GM12872 (cell line): ENCODE data around the gene CD207.

Source experiments
- TF ChIP-seq, protein P1 (sequence below): IDR thresholded peaks from 3 replicates; pipeline ENCODE4 v1.5.1; 2011; ENCODE audit warnings: low read depth, mild to moderate bottlenecking, low read length, moderate library complexity; ENCODE audit not compliant: insufficient read depth

Gene CD207

DNA sequence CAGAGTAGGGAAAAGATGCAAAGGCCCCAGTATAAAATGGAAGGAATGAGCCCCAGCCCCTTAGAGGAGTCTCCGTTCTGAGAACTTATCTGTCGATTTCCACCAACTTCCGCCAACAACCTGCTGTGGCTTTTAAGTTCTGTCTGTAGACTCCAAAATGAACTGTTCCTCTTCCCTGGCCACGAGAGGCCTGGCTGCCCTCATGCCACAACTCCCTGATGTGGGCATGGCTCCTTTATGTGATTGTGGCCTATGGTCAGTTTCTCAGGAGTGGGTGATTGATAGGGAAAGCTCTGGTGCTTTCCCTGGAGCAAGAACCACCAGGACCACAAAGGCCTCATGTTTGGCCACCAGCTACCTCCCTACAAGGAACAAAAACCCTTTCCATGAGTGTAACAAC lies 18.8 kb upstream of the CD207 start:
- TF ChIP-seq, protein P1, sequence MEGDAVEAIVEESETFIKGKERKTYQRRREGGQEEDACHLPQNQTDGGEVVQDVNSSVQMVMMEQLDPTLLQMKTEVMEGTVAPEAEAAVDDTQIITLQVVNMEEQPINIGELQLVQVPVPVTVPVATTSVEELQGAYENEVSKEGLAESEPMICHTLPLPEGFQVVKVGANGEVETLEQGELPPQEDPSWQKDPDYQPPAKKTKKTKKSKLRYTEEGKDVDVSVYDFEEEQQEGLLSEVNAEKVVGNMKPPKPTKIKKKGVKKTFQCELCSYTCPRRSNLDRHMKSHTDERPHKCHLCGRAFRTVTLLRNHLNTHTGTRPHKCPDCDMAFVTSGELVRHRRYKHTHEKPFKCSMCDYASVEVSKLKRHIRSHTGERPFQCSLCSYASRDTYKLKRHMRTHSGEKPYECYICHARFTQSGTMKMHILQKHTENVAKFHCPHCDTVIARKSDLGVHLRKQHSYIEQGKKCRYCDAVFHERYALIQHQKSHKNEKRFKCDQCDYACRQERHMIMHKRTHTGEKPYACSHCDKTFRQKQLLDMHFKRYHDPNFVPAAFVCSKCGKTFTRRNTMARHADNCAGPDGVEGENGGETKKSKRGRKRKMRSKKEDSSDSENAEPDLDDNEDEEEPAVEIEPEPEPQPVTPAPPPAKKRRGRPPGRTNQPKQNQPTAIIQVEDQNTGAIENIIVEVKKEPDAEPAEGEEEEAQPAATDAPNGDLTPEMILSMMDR = no peak

- TF ChIP-seq, protein P1 = no peak
These were observed 17.2 kb upstream of the CD207 start for GRCh38 chr2:70852824-70853223.

DNA sequence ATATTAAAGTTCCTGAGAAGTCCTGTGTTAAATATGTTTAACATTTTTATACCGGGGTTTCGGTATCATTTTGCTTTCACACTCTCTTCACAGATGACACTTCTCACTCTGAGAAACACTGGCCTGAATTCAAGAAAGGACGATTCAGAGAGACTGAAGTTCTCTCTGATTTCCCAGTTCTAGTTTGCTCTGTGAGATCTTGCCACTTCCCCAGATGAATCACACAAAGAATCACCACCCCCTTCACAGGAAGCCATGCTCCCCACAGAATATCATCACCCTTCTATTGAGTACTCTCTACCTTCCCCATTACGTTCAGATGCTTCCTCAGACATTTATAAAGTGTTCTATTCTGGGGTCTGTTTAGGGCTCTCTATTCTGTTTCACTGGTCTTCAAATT lies 16.1 kb upstream of the CD207 start:
- TF ChIP-seq, protein P1 = no peak

DNA sequence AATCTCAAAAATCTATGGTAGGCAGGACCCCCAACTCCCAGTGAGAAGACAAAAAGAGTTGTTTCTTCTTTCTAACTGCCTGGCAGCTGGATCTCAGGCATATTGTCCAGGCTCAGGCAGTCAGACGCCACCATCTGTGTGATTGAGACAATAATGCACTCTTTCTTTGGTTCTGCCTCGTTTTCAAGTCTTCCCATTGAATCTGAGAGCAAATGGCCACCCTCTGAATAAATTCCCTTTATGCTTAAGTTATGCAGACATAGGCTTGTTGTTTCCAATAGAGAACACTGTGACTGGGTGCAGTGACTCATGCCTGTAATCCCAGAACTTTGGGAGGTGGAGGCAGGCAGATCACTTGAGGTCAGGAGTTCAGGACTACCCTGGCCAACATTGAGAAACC lies 15.3 kb upstream of the CD207 start:
- TF ChIP-seq, protein P1 = no peak

DNA sequence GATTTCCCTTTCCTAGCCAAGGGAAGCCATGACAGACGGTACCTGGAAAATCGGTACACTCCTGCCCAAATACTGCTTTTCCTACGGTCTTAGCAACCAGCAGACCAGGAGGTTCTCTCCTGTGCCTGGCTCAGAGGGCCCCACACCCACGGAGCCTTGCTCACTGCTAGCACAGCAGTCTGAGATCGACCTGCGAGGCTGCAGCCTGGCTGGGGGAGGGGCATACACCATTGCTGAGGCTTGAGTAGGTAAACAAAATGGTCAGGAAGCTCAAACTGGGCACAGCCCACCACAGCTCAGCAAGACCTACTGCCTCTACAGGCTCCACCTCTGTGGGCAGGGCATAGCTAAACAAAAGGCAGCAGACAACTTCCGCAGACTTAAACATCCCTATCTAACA lies 6.8 kb upstream of the CD207 start:
- TF ChIP-seq, protein P1 = no peak

- TF ChIP-seq, protein P1 = no peak
These were observed 2.6 kb upstream of the CD207 start for GRCh38 chr2:70837980-70838925.

- TF ChIP-seq, protein P1 = no peak
These were observed 735 bp downstream of the CD207 start for GRCh38 chr2:70834881-70835280.
